HepG2 (cell line): Measurements from ENCODE around the gene IL11RA. TPM values are rescaled to one million over a fixed set of nuclear protein-coding genes. Genes with fewer than 3 reads are reported as not detected.

Source experiments
- BHLHE40 ChIP-seq: IDR thresholded peaks from 2 replicates; pipeline ENCODE4 v1.6.1; 2011; ENCODE audit warnings: low read length, improper control_type of control experiment
- CENPT ChIP-seq: sonication (generic); formaldehyde crosslinking; IDR thresholded peaks from 2 replicates; pipeline ENCODE4 v1.8.0; 2022; ENCODE audit warnings: low read depth, mild to moderate bottlenecking, moderate library complexity, missing genetic modification reagents
- FOXM1 ChIP-seq: sonication (generic); formaldehyde crosslinking; IDR thresholded peaks from 2 replicates; pipeline ENCODE4 v1.5.0; 2020; ENCODE audit warnings: missing genetic modification reagents
- HDAC1 ChIP-seq: sonication (generic); formaldehyde crosslinking; IDR thresholded peaks from 2 replicates; pipeline ENCODE4 v1.5.1; 2020; ENCODE audit warnings: mild to moderate bottlenecking, missing genetic modification reagents
- HOXA5 ChIP-seq: sonication (generic); formaldehyde crosslinking; IDR thresholded peaks from 2 replicates; pipeline ENCODE4 v1.4.0; 2020; ENCODE audit warnings: missing genetic modification reagents
- KDM5B ChIP-seq: sonication (generic); formaldehyde crosslinking; IDR thresholded peaks from 2 replicates; pipeline ENCODE4 v1.4.0; 2020; ENCODE audit warnings: missing genetic modification reagents, mild to moderate bottlenecking, borderline replicate concordance
- MLX ChIP-seq: IDR thresholded peaks from 2 replicates; pipeline ENCODE4 v1.6.1; 2016
- MYPOP ChIP-seq: sonication (generic); formaldehyde crosslinking; IDR thresholded peaks from 2 replicates; pipeline ENCODE4 v1.8.1; 2023; ENCODE audit warnings: mild to moderate bottlenecking, moderate library complexity, missing genetic modification reagents
- PHF5A ChIP-seq: IDR thresholded peaks from one replicate; pipeline ENCODE4 v1.6.1; 2018; ENCODE audit warnings: low read depth, missing genetic modification reagents; ENCODE audit not compliant: unreplicated experiment
- UBTF ChIP-seq: sonication (generic); formaldehyde crosslinking; IDR thresholded peaks from 2 replicates; pipeline ENCODE4 v1.4.0; 2020; ENCODE audit warnings: mild to moderate bottlenecking, missing genetic modification reagents
- ZFY ChIP-seq: sonication (generic); formaldehyde crosslinking; IDR thresholded peaks from 2 replicates; pipeline ENCODE4 v1.4.0; 2020; ENCODE audit warnings: missing genetic modification reagents
- ZIK1 ChIP-seq: sonication (generic); formaldehyde crosslinking; IDR thresholded peaks from 2 replicates; pipeline ENCODE4 v1.5.0; 2020; ENCODE audit warnings: mild to moderate bottlenecking, low read depth, missing genetic modification reagents, borderline replicate concordance
- ZKSCAN5 ChIP-seq: sonication (generic); formaldehyde crosslinking; IDR thresholded peaks from 2 replicates; pipeline ENCODE4 v1.5.1; 2020; ENCODE audit warnings: mild to moderate bottlenecking, missing genetic modification reagents
- ZNF510 ChIP-seq: sonication (generic); formaldehyde crosslinking; IDR thresholded peaks from 2 replicates; pipeline ENCODE4 v1.4.0; 2020; ENCODE audit warnings: low read depth, mild to moderate bottlenecking, missing genetic modification reagents
- ZNF878 ChIP-seq: sonication (generic); formaldehyde crosslinking; IDR thresholded peaks from 2 replicates; pipeline ENCODE4 v1.8.1; 2023; ENCODE audit warnings: mild to moderate bottlenecking, missing genetic modification reagents, moderate library complexity
- polyA plus RNA-seq, 8 experiments: library from polyadenylated mRNA; depleted of rRNA in 3 of 8; stranded (reverse) in 7 of 8; unstranded in 1 of 8; fragments of >200 nt; fragmentation: Illumina TruSeq in 4 of 8; extraction: Trizol in 4 of 8; gene quantifications; 2 replicates each; pipeline versions ENCODE4 v1.2.1 to v1.2.3, GENCODE V29; 2011 to 2016; ENCODE audit warnings: low read depth in 4 of 8, missing spikeins in 1 of 8, mixed read lengths in 1 of 8; ENCODE audit not compliant: insufficient read depth in 1 of 8
- total RNA-seq, 5 experiments: library from RNA; depleted of rRNA; stranded (reverse); fragments of >200 nt; fragmentation: Illumina TruSeq; extraction: Trizol; gene quantifications; 2 replicates each; pipeline ENCODE4 v1.2.3, GENCODE V29; 2016; ENCODE audit warnings: low read depth in 1 of 5
- TF ChIP-seq, protein P1 (sequence below): IDR thresholded peaks from 2 replicates; pipeline ENCODE4 v1.4.0; 2020; ENCODE audit warnings: mild to moderate bottlenecking, missing genetic modification reagents
- TF ChIP-seq, protein P2 (sequence below), 2 experiments: IDR thresholded peaks; 2 replicates each; pipeline ENCODE4 v1.6.1; 2011 to 2012; ENCODE audit warnings: low read length in 2 of 2, borderline replicate concordance in 1 of 2, low read depth in 1 of 2, mild to moderate bottlenecking in 1 of 2, moderate library complexity in 1 of 2

Gene IL11RA
- total and polyA plus RNA-seq, 2 of the 13 experiments (the other 11 are each of a cell fraction or from before 2014, with no cell fraction given): 2.0 to 4.2 TPM

GRCh38 chr9:34675048-34675714 is 23.2 kb downstream of the IL11RA start (continued):
- TF ChIP-seq PHF5A (CRISPR knock-in tag) (no peak), ZIK1 (CRISPR knock-in tag) (no peak), HOXA5 (CRISPR knock-in tag) (peak; percentile 62; the same call in 1 of the 2 replicates), ZFY (peak; percentile 60), MLX (CRISPR knock-in tag) (no peak), UBTF (CRISPR knock-in tag) (peak; percentile 44; the same call in 1 of the 2 replicates), ZKSCAN5 (CRISPR knock-in tag) (no peak), ZNF510 (CRISPR knock-in tag) (no peak), HDAC1 (peak; percentile 39; the same call in 1 of the 2 replicates), CENPT (CRISPR knock-in tag) (no peak), FOXM1 (CRISPR knock-in tag) (no peak), ZNF878 (CRISPR knock-in tag) (no peak), KDM5B (CRISPR knock-in tag) (peak; percentile 75; the same call in 1 of the 2 replicates), BHLHE40 (no peak), MYPOP (CRISPR knock-in tag) (0 out of 2 replicates have a peak, but pooled peaks have one; percentile 46)
- TF ChIP-seq, protein P1, sequence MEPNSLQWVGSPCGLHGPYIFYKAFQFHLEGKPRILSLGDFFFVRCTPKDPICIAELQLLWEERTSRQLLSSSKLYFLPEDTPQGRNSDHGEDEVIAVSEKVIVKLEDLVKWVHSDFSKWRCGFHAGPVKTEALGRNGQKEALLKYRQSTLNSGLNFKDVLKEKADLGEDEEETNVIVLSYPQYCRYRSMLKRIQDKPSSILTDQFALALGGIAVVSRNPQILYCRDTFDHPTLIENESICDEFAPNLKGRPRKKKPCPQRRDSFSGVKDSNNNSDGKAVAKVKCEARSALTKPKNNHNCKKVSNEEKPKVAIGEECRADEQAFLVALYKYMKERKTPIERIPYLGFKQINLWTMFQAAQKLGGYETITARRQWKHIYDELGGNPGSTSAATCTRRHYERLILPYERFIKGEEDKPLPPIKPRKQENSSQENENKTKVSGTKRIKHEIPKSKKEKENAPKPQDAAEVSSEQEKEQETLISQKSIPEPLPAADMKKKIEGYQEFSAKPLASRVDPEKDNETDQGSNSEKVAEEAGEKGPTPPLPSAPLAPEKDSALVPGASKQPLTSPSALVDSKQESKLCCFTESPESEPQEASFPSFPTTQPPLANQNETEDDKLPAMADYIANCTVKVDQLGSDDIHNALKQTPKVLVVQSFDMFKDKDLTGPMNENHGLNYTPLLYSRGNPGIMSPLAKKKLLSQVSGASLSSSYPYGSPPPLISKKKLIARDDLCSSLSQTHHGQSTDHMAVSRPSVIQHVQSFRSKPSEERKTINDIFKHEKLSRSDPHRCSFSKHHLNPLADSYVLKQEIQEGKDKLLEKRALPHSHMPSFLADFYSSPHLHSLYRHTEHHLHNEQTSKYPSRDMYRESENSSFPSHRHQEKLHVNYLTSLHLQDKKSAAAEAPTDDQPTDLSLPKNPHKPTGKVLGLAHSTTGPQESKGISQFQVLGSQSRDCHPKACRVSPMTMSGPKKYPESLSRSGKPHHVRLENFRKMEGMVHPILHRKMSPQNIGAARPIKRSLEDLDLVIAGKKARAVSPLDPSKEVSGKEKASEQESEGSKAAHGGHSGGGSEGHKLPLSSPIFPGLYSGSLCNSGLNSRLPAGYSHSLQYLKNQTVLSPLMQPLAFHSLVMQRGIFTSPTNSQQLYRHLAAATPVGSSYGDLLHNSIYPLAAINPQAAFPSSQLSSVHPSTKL (CRISPR knock-in tag): peak; percentile 22; the same call in 1 of the 2 replicates
- TF ChIP-seq, protein P2, sequence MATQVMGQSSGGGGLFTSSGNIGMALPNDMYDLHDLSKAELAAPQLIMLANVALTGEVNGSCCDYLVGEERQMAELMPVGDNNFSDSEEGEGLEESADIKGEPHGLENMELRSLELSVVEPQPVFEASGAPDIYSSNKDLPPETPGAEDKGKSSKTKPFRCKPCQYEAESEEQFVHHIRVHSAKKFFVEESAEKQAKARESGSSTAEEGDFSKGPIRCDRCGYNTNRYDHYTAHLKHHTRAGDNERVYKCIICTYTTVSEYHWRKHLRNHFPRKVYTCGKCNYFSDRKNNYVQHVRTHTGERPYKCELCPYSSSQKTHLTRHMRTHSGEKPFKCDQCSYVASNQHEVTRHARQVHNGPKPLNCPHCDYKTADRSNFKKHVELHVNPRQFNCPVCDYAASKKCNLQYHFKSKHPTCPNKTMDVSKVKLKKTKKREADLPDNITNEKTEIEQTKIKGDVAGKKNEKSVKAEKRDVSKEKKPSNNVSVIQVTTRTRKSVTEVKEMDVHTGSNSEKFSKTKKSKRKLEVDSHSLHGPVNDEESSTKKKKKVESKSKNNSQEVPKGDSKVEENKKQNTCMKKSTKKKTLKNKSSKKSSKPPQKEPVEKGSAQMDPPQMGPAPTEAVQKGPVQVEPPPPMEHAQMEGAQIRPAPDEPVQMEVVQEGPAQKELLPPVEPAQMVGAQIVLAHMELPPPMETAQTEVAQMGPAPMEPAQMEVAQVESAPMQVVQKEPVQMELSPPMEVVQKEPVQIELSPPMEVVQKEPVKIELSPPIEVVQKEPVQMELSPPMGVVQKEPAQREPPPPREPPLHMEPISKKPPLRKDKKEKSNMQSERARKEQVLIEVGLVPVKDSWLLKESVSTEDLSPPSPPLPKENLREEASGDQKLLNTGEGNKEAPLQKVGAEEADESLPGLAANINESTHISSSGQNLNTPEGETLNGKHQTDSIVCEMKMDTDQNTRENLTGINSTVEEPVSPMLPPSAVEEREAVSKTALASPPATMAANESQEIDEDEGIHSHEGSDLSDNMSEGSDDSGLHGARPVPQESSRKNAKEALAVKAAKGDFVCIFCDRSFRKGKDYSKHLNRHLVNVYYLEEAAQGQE (IDR thresholded peaks at IDR 0.05; ENCODE audit: borderline replicate concordance in 1 of 2, low read depth in 1 of 2, low read length in 2 of 2): no peak
